ENCODE measurements around the gene SP140L.
"Not testable (repeated sequence)": the region's sequence is repeated elsewhere in the genome, so short reads cannot be mapped to it uniquely, and the experiment has no call there.

SP140L gene

DNA sequence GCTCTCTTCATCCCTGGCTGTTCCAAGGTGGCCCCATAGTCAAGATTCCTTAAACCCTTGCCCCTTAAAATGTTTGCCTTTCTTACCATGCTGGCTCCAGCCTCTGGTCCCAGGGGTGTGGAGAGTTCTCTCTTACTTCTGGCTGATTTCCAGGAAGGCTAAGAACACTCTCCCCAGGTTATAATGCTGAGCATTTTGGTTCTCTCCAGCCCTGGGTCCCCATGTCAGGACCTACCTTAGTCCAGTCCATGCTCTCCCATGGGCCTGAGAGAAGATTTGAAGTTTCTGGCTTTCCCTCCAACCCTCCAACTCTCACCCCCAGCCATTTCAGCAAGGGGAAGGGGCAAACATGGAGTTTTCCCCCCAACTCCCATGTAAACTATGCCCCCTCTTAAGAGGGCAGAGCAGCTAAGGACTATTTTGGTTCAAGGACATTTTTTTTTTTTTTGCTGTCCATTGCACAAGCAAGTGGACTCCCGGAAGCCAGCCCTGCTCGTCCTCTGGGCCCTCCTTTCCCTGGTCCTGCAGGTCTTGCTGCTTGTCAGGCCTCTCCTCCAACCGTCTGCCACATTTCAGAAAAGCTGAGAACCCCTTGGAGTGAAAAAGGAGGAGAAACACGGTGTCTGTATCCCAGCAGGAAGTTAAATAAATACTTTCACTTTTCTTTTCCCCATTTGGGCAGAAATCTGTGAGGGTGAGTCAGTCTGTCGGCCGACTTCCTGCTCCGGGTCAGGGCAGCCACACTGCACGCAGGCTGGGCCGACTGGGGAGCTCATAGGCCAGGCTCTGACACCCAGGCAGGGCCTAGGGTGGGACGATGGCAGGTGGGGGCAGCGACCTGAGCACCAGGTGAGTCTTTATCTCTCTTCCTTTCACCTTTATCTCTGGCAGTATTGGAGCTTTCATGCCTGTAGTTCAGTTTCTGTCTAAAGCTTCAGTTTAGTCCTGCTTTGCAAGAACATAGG is at the start of gene SP140L:
Gene SP140L, plus strand, starts transcription at position 741 of the 965 bp plus-strand sequence. Its CDS starts 77 bp downstream, at position 818.
- peak; percentile 75 to 85 for DNase-seq

DNA sequence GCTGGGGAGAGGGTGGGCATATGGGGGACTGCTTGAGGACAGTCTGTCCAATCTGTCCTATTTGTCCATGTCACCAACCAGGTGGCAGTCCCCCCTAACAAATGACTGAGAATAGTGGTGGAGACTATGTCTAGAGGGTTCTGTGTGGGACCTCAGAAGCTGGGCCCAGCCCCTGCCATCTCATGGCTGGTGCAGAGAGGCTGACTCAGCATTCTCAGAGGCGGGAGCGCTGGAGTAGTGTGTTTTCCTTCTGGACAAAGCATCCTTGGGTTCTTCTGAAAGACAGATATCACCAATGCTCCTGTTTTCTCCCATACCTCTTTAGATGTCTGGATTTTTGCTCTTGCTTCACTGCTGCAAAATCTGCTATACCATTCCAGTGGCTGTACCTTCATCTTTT is 44.1 kb upstream of the SP140L start:
- no peak for DNase-seq

DNA sequence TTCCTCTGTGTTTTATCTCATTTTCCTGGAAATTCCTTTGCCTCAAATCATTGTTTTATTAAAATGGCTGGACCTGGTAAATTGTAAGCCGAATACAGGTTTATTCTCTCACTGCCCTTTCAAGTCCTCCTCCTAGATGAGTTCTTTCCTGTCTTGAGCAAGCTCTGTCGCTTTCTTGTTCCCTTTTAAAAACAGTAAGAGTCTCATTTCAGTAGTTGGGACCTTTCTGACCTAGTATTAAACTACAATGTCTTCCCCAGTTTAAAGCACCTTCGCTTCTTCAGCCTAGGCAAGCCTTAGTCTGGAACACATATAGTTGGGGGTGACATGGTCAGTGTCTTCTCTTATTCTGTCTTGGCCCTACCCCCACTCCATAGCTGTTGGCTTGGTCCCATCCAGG is 40.9 kb upstream of the SP140L start:
- no peak for DNase-seq

DNA sequence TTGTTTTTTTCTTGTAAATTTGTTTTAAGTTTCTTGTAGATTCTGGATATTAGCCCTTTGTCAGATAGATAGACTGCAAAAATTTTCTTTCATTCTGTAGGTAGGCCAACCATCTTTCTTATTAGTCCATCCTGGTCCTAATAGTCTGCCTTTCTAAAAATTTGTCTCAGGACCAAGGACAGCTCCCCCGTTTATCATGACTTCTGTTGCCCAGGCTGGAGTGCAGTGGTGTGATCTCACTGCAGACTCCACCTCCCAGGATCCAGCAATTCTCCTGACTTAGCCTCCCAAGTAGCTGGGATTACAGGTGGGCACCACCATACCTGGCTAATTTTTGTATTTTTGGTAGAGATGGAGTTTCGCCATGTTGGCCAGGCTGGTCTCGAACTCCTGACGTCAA is 37.7 kb upstream of the SP140L start:
- peak; percentile 11 to 22 for DNase-seq

DNA sequence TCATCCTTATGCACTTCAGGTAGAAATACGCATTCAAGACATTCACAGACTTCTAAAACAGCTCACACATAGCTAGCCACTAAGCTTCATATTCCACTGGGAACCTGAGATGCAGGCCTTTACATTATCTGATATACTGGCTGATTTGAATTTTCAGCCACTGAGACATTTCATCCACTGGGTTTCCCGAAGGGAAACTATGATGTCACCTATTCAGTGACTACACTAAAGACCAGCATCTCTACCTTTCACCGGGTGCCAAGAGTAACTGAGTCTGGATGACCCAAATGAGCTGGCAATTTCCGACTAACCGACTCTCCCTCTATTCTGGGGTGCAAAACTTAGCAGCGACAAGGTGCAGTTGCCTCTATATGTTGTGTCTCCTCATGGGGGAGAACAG is 31.8 kb upstream of the SP140L start:
- DNase-seq = no peak

DNA sequence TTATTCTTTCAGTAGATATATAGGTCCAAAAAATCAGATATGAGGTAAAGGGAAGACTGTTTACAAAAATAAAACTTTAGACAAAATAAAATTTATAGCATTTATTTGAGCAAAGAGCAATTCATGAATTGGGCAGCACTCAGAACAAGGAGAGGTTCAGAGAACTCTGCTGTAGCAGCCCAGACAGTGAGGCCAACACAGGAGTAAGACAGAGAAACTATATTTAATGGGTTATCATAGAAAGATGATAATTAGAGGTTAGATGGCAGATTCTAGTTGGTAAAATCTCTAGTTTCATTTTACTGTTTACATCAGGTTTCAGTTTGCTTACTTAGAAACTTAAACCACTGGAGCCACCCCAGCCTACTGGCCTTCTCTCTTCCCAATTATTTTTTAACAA is 30.1 kb upstream of the SP140L start:
- DNase-seq = no peak

DNA sequence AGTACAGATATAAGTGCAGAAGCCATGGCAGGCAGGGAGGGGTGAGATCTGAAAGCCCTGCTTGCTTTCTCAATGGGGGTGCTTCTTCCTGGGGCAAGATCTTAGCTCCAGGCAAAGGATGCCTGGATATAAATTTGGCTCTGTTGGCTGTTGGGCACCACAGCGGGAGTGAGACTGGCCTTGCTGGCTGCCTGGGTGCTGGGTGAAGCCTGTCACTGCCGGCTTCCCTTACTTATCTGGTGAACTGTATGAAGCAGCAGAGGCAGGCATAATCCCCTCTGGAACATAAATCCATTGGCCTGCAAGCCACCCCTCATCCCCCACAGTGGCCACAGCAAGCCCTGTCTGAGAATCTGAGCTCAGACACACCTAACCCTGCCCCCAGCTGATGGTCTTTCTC is 27.4 kb upstream of the SP140L start:
- DNase-seq = no peak

DNA sequence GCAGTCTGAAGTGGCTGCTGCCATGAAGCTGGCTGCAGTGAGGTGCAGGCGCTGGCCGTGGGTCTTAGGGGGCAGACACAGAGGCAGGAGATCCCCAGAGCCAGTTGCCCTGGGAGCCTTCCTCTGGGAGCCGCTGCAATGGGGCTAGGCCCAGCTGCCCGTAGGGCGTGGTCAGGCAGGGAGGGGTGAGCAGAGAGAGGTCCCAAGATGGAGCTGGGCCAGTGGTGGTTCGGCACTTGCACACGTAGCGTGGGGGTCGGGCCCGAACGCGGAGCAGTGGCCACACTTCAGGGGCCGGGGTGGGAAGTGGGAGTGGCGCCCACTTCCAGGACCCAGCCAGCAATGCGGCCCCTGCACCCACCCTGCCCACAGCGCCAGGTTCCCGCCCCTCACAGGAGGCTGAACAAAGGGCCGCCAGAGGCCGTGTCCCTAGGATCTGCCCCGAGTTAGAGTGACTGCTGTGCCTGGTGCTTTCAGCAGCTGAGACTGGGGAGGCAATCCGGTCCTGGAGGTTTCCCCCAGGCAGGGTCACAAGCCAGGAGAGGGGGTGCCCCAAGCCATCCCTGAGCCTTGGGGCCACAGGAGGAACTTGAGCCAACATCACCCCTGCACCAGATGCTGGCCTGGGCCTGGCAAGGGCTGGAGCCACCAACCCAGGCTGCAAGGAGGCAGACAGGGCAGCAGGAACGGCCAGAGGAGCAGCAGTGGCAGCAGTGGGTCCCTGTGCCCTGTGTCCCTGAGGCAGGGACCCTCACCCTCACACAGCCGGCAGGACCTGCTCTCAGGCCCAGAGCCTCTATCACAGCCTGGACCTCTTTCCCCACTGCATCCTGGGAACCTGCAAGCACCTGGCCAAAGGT is 21.3 kb upstream of the SP140L start:
- DNase-seq = no peak

DNA sequence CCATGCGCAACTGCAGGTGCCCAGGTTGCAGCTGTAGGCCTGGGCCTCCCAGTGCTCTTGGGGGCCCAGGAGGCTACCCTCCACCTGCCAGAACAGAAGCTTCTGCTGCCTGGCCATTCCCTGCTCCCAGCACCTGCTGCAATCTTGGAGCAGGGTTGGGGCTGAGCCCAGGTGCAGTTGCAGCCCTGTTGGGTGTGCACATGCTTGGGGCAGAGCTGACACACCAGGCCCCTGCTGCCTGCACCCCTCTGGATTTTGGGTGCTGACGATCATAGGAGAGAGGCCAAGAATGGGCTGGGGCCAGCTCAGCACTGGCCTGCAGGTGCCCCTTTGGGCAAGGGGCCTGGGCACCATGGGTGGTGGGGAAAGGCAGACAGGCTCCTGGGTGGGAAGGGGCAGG is 20.5 kb upstream of the SP140L start:
- no peak for DNase-seq

DNA sequence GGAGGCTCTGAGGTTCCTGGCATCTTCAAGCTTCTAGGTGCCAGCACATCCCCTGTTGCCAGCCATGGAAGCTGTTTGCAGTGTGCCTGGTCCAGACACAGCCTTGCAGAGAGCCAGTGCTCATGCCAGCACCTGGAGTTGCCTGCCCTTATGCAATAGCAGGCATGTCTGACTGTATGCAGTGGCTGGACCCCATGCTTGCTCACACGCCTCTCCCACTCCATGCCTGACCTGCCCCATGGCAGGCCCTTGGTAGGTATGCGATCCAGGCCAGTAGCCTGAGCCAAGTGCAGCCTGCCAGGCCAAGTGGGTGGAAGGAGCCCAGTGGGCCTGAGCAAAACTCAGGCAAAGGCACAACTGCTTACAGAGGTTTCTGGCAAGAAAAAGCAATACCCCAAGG is 19.5 kb upstream of the SP140L start:
- no peak for DNase-seq

DNA sequence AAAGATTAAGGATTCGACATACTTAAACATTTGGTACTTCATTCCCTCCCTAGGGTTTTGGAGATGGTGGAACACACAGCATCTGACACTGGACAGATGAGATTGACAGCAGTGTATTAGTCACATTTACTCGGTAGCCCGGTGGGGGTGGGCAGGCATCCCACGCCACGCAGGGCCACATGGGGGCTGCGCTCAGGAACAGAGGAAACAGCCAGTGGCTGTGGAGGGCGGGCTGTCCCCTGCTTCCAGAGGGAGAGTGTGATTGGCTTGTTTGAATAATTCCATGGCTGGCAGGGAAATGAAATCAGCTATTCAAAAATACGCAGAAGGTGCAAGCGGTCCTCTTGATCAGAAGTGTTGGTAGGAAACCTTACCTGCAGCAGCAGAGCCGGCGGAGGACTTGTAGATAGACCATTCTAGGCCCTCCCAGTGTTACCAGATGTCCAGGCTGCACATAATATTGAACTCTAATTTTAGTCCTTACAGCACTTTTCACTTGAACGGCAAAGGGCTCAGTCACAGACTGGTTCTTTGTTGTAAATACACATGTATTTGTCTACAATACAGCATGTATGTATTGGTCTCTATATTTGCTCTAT is 18.5 kb upstream of the SP140L start:
- DNase-seq = no peak

DNA sequence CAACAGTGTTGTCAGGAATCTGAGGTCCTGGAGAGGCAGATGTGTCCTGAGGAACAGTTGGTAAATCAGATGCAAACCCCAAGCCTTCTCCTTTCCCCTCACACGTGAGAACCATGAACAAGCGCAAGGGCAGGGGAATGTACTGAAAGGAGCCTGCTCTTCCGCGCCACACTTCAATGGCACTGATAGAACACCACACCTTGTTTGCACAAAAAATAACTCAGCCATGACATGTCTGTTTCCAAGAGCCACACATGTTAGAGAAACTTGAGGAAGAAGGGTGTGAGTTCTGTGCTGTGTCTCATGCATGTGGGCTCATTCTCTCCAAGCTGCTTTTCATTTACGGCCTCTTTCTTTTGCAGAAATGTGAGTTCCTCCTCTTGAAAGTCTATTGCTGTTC is 16.2 kb upstream of the SP140L start:
- DNase-seq = not testable (repeated sequence)

DNA sequence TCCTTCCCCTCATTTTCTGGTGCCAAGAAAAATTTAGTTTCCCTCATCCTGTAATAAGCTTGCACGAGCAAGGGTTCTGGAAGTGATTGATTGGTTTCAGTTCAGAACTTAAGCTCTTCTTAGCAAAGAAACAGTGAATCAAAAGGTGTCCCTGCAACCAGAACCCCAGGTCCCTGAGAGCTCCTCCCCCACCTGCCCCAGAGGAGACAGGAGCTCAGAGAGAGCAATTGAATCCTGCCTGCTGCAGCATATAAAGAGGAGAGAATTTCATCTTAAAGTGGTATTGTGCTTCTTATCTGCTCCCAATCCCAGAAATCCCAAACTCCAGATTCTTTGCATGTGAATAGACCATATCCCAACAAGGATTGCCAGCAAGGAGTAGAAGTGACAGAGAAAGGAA is 15.4 kb upstream of the SP140L start:
- not testable (repeated sequence) for DNase-seq

DNA sequence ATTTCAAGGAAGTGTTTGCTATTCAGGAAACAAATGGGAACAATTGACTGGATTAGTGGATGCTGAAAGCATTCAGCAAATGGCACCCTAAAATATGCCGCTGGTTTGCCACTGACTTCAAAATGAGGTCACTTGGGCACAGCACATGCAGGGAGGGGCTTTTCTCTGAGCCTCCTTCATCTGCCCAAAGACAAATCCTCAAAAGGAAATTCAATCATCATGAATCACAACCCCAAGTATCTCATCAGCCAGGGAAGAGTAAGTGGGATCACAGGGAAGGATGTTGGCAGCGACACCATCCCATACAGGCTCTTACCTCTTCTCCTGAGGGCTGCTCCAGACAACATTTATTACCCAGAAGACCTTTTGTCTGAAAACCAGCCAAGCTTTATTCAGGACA is 14.4 kb upstream of the SP140L start:
- DNase-seq = no peak

DNA sequence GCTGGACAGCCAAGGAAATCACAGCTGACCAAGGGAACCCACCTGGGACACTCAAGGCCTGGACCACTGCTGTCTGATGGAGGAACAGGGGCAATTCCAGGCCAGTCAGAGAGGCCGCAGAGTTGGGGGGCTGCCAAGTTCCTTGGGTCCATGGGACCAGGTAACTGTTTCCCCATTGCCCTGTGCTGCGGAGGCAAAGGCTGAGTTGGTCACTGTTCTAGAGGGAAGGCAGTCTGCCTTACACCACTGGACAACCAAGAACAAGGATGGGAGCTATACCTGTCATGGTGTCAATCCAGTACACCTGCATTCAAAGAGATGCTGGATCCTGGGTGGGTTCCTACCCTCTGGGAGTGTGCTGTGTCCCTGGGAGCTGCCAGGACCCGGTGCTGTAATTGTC is 9.6 kb upstream of the SP140L start:
- no peak for DNase-seq

DNA sequence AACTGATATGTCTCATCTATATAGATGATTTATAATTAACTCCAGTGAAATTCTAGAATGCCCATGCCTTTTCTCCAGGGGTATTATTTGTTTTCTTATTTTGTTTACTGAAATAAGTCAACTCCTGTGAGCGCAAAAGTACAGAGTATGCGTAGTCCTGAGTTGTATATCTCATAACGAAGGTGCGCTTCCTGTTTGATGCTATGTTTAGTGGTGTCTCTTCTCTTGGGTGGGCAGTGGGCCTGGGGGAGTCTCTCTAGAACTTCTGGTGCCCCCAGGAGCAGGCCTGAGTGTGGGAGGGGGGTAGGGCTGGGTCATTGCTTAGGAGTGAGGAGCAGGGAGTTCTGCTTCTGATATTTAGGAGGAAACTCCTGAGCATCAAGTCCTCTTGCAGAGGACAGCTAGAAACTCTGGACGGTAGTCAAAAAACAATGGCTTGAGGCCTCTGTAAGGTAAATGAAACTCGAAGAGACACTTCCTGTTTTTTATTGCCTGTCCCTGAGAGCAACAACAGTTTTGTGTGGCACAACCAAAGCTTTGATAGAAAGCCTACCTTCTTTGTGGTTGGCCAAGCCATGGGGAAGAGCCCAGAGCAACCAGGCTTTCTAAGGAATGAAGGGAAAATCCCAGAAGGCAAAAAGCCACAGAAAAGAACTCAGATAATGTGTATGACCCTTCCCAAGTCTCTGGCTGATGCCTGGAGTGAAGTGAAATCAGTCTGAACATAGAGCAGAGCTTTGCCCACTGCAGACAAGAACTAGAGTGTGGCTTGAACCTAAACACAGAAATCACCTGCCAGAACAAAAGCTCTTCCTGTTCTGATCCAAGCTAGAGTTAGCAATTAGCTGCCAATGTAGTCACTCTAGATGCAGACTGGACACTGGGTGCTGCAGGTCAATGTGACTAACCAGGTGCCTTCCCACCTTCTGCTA is 8.5 kb upstream of the SP140L start:
- DNase-seq = peak; percentile 20 to 48

DNA sequence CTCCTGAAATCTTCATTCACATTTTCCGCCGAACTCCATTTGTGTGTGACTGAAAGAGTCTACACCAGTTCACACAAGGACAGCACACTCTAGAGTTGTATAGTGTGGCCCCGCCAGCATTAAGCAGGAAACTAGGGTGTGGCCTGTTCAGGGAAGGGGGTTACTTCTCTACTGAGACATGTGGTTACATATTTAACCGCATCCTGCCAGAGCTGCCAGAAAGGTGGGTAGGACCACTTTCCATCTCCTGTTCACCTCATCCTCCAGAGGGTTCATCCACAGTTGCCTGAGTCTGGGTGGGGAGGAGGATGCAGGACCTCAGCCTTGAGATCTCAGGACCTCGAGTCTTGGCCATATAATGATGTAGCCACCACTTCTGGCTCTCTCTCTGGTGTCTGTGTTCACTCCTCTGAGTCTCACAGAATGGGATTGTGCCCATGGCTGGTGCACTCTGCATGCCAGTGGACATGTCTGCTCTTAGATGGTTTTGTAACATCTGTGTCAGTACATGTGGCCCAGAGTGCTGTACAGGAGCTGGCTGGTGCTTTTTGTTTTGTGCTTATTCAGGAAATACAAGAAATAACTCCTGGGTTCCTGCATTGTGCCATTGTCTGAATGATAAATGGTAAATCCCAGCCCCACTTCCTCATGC is 7.7 kb upstream of the SP140L start:
- no peak for DNase-seq

DNA sequence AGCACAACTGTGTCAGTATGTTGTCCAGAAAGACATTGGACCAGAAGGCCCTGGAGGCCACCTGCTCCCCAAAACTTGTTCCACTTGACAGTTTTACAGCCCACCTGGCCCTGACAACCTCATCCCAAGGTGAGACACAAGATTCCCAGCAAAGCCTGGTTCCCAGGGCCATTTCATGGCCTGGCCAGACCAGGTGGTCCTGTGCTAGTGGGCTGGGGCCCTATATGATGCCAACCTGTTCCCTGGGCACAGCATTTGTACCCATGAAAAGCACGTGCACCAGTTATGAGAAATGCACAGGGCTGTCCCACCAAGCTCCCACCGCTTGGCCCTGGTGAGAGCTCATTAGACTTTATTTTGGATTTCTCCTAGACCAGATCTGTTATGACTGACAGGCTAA is 6.0 kb upstream of the SP140L start:
- no peak for DNase-seq

DNA sequence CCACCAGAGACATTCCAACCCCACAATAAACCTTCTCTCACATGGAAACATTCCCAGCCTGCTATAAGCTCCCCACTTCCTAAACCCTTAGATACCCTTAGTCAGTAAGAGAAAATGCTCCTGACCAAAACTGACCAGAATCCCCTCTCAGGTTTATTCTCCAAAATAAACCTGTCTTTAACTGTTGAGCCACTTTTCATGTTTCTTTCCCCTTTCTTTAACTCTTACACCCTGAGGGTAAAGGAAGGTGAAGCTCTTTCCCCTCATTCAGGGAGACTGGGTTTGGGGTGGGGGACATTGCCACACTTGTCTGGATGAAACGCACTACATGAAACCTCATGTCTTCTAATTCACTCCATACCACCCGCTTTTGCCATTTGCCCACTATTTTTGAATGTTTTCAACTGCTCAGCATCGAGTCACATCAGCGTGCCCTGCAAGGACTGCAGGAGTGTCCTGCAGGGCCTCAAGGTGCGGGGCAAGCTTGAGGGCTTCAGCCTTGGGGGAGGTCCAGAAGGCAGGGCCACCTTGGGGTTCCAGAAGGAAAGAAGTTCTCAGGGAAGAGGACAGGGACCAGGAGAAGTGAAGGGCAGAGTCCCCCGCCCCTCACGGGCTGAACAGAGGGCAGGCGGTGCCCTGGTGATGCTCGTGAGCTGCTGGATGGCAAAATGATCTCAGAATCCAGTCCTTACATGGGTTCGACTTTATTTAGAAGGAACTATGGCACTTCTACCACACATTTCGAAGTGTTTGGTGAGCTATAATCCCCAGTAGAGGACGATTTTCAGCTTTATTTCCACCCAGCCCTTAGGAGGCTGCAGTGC is 4.2 kb upstream of the SP140L start:
- DNase-seq = no peak

DNA sequence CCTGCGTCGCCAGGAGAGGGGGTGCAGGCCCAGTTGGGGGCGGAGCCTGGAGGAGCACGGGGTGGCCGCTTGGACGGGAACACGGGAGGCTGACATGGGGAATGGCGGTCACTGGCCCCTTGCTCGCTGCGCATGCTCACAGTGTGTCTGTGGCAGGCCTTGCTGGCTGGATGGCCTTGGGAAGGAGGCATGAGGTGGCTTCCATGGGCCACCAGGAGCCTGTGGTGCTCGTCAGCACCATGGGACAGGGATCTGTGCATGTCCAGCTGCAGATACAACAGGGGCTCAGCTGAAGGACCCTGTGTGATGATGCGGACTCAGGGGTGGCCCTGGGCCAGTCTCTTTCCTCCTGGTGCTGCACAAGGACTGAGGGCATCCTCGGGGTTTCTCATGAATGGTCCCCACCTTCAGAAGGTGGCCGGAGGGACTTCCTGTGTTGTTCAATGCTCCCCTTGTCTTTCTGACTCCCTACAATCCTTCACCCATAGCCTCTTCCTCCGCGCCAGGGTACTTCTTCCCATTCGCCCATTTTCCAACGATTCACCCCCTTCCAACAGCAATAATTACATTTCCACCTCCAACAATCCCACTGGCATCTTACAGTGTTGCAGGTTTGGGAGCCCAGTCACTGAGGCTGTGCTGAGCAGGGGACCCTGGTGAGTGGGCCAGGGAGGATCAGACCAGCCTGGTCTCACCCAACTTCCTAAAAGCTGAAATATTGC is 3.4 kb upstream of the SP140L start:
- DNase-seq = no peak

Data from AML-193 (cell line).